T-helper 17 cell (primary cell): ENCODE results near the gene NRG2. TPM values are rescaled to one million over a fixed set of nuclear protein-coding genes. Genes with fewer than 3 reads are reported as not detected.

Source experiments
- ATAC-seq: fragments of 150-1000 bp; cut with Tn5 transposase; 2 replicates; pipeline ENCODE4 v1.10.0; 2021; ENCODE audit warnings: mild to moderate bottlenecking, moderate library complexity
- DNase-seq, 3 donors: peaks; one replicate each; pipeline versions ENCODE4 v3.0.0 to v3.0.0-alpha.2; 2020 to 2021
- H3K9me3 ChIP-seq: one replicate; pipeline ENCODE4 v1.7.0; 2013; ENCODE audit warnings: low read length, mild to moderate bottlenecking; ENCODE audit not compliant: control insufficient read depth, poor library complexity, severe bottlenecking
- H3K27ac Mint-ChIP-seq: one replicate; pipeline ENCODE4 v1.8.0; 2022; ENCODE audit warnings: mild to moderate bottlenecking, moderate library complexity, mixed read lengths
- H3K27me3 Mint-ChIP-seq: one replicate; pipeline ENCODE4 v1.8.0; 2022; ENCODE audit warnings: mixed read lengths
- H3K36me3 Mint-ChIP-seq: one replicate; pipeline ENCODE4 v1.8.0; 2022; ENCODE audit warnings: low read depth, mixed read lengths
- H3K4me1 Mint-ChIP-seq: one replicate; pipeline ENCODE4 v1.8.0; 2022; ENCODE audit warnings: mild to moderate bottlenecking, mixed read lengths
- H3K4me3 Mint-ChIP-seq: one replicate; pipeline ENCODE4 v1.8.0; 2022; ENCODE audit warnings: mild to moderate bottlenecking, moderate library complexity, mixed read lengths
- total RNA-seq, 4 donors: library from RNA in 2 of 4; stranded (reverse) in 2 of 4; gene quantifications; one replicate each; pipeline ENCODE4 v1.2.3 and lab custom pipeline; 2022 to 2026

NRG2 gene
- total RNA-seq, 2 donors from 2014 or later = 0.08 TPM; not detected in 1

DNA sequence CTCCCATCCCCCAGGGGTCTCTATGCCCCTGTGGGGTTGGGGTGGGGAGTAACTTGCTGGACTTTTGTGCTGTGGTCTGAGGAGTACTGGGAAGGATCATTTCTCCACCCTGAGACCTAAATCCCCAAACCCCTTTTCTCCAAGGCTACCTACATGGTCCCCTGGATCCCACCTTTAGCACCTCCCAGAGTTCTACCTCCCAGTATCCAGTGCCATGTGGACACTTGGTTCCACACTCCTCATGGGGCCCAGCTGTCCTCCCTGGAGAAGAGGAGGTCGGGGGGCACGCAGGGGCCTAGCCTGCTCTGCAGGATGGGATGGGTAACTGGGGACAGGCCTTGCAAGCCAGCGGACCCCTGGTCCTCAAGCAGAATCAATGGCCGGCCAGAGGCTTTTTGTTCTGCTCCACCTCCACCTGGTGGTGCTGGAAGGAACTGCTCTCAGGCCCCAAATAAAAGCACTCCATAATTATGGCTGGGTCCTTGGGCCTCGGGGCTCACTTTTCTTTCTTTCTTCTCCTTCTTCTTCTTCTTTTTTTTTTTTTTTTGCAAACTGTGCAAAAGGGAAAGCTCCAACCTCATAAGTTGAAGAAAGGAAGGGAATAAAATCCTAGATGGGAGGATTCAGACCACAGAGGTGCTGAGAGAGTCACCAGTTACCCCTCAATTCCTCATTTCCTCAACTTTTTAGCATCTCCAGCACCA is 179.1 kb downstream of the NRG2 start:
- Mint-ChIP-seq H3K36me3 (peaks cover 3% of the 10 kb centered on the region), H3K4me1 (no peaks in the 10 kb centered on the region), H3K27ac (no peak overlapping the region), H3K27me3 (peaks cover 37% of the 10 kb centered on the region), H3K4me3 (no peak overlapping the region)
- H3K9me3 ChIP-seq = no peaks in the 10 kb centered on the region
- peak; percentile 77 for ATAC-seq
- DNase-seq = peak; percentile 28 to 52 (median 30)

DNA sequence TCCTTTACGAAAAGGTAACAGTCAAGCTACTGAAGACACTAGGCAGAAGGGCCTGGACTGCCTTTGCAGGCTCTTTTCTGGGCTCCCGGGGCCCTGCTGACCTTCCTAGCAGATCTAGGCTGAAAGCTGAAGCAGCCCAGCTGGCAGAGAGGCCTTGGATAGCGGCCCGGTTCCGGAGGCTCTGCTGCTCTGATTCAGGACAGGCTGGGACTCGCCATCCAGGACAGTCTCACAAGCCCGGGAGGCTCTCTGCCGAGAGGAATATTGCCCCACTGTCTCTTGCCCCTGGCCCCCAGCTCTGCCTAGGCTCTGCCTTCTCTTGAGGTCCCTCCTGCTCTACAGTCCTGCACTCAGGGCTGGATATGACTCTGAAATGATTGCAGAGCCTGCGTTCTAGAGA is 179.7 kb downstream of the NRG2 start:
- no peaks in the 10 kb centered on the region for H3K9me3 ChIP-seq
- no peaks in the 10 kb centered on the region for H3K4me1 Mint-ChIP-seq
- H3K36me3 Mint-ChIP-seq = peaks cover 3% of the 10 kb centered on the region
- DNase-seq (no peak), ATAC-seq (no peak)
- H3K27ac Mint-ChIP-seq = no peak overlapping the region
- peaks cover 35% of the 10 kb centered on the region for H3K27me3 Mint-ChIP-seq
- no peak overlapping the region for H3K4me3 Mint-ChIP-seq

DNA sequence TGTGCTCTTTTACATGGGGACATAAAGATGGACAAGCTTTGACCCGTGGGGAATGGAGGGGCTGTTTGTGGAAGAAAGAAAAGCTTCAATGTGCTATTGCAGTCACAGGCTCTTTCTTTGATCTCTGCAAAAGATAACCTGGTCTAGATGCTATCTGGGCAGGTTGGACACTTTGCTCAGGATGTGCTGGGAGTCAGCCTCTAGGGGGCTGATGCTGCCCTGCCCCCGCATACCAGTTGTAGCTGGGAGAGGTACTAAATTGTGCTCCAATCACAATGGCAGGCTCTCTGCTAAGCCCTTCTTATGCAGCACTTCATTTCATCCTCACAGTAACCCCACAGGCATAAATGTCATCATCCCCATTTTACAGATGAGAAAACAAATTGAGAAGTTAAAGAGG is 180.3 kb downstream of the NRG2 start:
- no peaks in the 10 kb centered on the region for H3K4me1 Mint-ChIP-seq
- H3K27ac Mint-ChIP-seq = no peak overlapping the region
- peaks cover 3% of the 10 kb centered on the region for H3K36me3 Mint-ChIP-seq
- peaks cover 30% of the 10 kb centered on the region for H3K27me3 Mint-ChIP-seq
- no peak overlapping the region for H3K4me3 Mint-ChIP-seq
- ATAC-seq = no peak
- DNase-seq = no peak
- H3K9me3 ChIP-seq = no peaks in the 10 kb centered on the region

DNA sequence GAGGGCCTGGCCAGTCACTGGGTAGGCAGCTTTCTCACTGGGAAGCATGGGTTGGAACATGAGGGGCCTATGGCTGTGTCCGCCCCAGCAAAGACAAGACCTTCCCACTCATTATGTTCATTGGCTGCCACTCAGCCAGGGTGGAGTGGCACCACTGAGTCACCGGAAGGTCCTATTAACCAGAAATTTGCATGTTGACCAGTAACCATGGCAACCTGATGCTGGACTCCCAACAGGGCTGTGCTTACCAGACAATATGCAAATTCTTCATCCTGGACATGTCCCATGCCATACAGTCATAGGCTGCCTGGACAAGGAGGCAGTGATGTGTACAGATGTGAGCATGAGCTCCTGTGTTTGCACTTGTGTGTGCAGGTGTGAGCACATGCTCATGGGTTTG is 180.8 kb downstream of the NRG2 start:
- H3K4me1 Mint-ChIP-seq = no peaks in the 10 kb centered on the region
- H3K9me3 ChIP-seq = no peaks in the 10 kb centered on the region
- no peak overlapping the region for H3K27ac Mint-ChIP-seq

DNA sequence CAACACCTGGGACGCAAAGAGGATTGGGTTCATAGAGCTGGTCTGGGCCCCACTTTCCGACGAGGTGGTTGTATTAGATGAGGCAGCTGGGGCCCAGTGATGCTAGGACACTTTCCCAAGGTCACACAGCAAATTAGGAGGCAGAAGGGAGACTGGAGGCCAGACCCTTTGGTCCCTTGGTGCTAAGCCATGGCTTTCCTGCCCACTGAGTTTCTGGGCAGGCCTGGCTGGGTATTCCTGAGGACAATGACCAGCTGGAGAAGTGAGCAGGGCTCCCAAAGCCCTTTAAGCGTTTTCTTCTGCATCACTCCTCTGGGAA is 181.3 kb downstream of the NRG2 start:
- DNase-seq = no peak

More for the DNA sequence above, 180.8 kb downstream of the NRG2 start:
- Mint-ChIP-seq H3K27me3 (peaks cover 28% of the 10 kb centered on the region), H3K4me3 (no peak overlapping the region), H3K36me3 (peaks cover 3% of the 10 kb centered on the region)
- DNase-seq = no peak
- ATAC-seq = no peak

DNA sequence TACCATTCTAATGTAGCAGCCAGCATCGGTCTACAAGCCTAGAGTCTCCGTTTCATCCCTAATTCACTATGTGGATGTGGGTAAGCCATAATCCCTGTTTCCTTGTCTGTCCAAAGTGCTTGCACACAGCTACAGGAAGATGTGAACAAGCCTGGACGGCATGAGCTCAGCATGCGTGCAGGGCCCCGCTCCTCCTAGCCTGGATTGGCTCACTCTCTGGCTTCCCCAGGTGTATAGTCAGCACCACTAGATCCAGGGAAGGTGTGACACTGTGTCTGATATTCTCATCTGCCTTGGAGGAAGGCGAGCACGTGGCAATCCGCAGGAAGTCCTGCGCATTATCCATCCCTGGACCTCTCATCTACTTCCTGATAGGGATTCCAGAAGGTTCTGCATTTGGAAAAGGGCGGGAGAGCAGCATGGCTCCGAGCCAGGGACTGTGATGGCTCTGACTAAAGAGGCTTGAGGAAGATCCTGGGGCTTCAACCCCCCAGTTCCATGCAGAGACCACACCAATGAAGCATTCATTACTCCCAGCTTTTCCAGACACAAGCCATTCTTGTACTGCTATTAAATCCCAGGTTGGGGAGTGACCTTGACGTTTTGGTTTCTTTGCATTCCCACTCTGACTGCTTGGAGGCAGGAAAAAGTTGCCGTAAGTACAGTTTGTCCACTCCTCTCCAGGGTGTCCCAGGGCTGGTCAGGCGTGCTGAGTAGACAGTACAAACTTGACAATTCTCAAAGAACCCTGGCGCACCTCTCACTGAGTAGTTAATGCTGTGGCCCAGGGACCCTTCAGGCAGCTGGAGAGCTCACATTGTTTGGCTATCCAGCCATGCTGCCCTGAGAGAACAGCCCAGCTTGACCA is 181.8 kb downstream of the NRG2 start:
- no peaks in the 10 kb centered on the region for H3K36me3 Mint-ChIP-seq
- no peak for DNase-seq

More for the DNA sequence above, 181.3 kb downstream of the NRG2 start:
- no peak for ATAC-seq
- Mint-ChIP-seq H3K27me3 (peaks cover 23% of the 10 kb centered on the region), H3K36me3 (peaks cover 3% of the 10 kb centered on the region), H3K4me1 (no peaks in the 10 kb centered on the region), H3K4me3 (no peak overlapping the region), H3K27ac (no peak overlapping the region)
- no peaks in the 10 kb centered on the region for H3K9me3 ChIP-seq

DNA sequence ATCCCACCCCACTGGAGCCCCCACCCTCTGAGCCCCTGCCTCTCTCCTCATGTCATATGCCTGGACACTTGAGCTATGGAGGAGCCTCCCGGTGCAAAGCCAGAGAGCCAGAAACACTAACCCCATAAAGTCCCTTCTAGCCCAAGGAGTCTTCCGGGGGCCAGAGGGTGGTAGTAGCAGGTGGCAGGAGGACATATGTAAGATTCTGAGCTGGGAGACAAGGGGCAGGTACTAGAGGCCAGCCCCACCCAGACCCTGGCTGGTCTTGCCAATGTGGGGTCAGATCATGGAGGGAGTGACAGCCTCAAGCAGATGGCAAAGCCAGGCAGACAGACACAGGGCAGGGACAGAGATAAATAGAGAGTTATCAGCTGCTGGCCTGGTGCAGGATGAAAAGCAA is 184.1 kb downstream of the NRG2 start:
- no peak for DNase-seq
- no peak overlapping the region for H3K4me3 Mint-ChIP-seq
- H3K36me3 Mint-ChIP-seq = no peaks in the 10 kb centered on the region
- no peaks in the 10 kb centered on the region for H3K27me3 Mint-ChIP-seq
- no peak for ATAC-seq
- H3K4me1 Mint-ChIP-seq = peaks cover 2% of the 10 kb centered on the region
- no peaks in the 10 kb centered on the region for H3K9me3 ChIP-seq
- no peak overlapping the region for H3K27ac Mint-ChIP-seq

More for the DNA sequence above, 181.8 kb downstream of the NRG2 start:
- ATAC-seq = no peak
- Mint-ChIP-seq H3K4me1 (no peaks in the 10 kb centered on the region), H3K27ac (no peak overlapping the region), H3K4me3 (no peak overlapping the region), H3K27me3 (peaks cover 17% of the 10 kb centered on the region)
- no peaks in the 10 kb centered on the region for H3K9me3 ChIP-seq

DNA sequence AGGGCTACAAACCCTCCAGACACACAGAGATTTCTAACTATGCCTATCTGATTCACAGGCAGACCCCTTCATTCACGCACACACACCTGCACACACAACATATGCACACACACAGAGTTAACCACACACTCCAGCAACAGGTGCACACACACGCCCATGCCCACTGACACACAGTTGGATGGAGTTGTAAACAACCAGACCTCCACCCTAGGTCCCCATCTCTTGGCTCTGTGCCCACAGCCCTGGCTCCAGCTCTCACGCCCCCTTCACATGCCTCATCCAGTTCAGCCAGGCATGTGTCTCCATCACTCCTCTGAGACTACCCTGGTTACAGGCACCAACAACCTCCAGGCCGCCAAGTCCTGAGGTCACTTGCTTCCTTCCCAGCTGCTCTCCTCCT is 186.4 kb downstream of the NRG2 start:
- no peaks in the 10 kb centered on the region for H3K9me3 ChIP-seq

DNA sequence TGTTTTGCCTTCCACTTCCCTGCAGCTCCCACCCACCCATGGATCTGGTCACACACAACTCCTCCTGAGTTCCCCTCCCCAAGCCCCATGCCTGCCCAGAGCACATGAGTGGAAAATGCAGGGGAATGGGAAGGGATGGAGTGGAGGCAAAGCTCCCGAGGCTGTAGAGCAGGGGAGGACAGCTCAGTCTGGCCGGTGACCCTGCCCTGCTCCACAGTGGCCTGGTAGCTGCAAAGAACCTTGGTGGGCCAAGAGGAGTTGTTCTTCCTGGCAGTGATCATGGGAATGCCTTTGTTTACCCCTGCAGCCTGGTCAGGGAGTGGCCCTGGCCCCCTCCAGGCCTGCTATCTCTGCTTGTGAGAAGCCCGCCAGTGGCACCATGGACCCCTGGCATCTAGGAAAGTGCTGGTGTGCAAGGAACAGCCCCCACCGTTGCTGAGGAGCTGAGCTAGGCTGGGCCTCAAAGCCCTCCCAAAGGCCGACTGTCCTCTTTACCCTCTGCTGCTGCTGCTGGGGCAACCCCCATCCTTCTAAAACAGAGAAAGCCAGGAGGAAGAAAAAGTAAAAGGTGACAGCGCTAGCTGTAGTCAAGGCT is 187.1 kb downstream of the NRG2 start:
- no peaks in the 10 kb centered on the region for H3K36me3 Mint-ChIP-seq
- no peak for ATAC-seq
- peaks cover 7% of the 10 kb centered on the region for H3K4me1 Mint-ChIP-seq
- no peak for DNase-seq
- no peaks in the 10 kb centered on the region for H3K27me3 Mint-ChIP-seq
- H3K9me3 ChIP-seq = no peaks in the 10 kb centered on the region
- no peak overlapping the region for H3K4me3 Mint-ChIP-seq
- no peak overlapping the region for H3K27ac Mint-ChIP-seq

More for the DNA sequence above, 186.4 kb downstream of the NRG2 start:
- H3K27ac Mint-ChIP-seq = no peak overlapping the region
- peaks cover 7% of the 10 kb centered on the region for H3K4me1 Mint-ChIP-seq
- DNase-seq (no peak), ATAC-seq (no peak)
- H3K27me3 Mint-ChIP-seq = no peaks in the 10 kb centered on the region
- no peaks in the 10 kb centered on the region for H3K36me3 Mint-ChIP-seq
- H3K4me3 Mint-ChIP-seq = no peak overlapping the region

DNA sequence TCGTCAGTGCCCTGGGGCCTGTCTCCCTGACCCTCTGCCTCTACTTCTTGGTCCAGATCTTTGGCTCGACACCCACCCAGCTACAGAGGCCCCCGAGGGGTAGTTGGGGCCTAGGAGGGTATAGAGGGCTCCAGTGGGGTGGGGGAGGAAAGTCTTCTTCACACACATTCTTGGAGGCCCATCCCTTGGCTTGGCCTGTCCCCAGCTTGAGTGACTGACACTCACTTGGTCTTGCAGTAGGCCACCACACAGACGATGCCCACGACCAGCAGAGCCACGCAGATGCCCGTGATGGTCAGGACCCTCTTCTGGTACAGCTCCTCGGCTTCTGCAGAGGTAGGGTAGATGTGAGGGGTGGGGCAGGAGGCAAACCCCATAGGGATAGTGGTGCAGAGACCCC is 187.6 kb downstream of the NRG2 start:
- no peak for DNase-seq
- Mint-ChIP-seq H3K27ac (peak overlapping the region; percentile 9), H3K4me1 (peaks cover 7% of the 10 kb centered on the region), H3K36me3 (no peaks in the 10 kb centered on the region), H3K4me3 (no peak overlapping the region), H3K27me3 (no peaks in the 10 kb centered on the region)
- ATAC-seq = no peak
- H3K9me3 ChIP-seq = no peaks in the 10 kb centered on the region

DNA sequence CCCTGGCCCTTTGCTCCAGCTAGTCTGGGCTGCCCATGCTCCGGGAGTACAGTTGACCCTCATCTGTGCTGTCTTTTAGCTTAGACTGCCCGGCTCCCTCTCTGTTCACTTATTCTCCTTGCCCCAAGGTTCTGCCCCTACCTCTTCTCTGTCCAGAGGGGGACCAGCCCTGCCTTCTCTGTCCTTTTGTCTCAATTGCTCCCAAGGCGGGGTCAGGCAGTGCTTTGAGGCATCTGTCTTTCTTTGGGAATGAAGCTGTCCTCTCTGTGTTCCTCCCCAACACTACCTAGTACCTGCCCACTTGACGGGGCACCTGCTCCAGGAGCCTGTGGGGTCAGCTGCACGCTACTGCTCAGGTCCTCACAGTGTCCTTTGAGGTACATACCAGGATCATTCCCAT is 188.1 kb downstream of the NRG2 start:
- ATAC-seq (no peak), DNase-seq (no peak)
- no peaks in the 10 kb centered on the region for H3K9me3 ChIP-seq
- H3K27me3 Mint-ChIP-seq = no peaks in the 10 kb centered on the region
- H3K4me3 Mint-ChIP-seq = no peak overlapping the region
- peaks cover 8% of the 10 kb centered on the region for H3K4me1 Mint-ChIP-seq
- no peaks in the 10 kb centered on the region for H3K36me3 Mint-ChIP-seq
- no peak overlapping the region for H3K27ac Mint-ChIP-seq

DNA sequence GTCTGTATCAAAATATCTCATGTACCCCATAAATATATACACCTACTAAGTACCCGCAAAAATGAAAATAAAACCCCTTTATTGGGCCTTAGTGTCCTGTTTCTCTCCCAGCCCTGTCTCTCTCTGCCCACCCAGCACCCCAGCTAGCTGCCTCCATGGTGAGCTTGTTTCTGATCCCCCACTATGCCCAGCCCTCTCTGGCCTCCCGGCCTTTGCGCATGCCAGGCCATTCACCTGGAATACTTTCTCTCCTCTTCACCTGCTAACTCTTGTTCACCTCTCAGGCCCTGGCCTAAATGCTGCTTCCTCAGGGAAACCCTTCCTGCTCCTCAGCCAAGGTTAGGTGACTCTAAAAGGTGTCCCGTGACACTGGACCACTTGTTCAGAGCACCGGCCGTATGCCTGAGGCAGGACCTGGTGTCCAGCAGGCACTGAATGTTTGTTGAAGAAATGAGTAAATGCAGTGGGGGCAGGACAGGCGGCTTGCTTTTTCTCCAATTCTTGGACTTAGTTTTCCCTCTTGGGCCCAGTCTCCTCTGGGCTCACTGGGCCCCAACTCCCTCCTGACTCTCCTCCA is 189.0 kb downstream of the NRG2 start:
- peaks cover 13% of the 10 kb centered on the region for H3K4me1 Mint-ChIP-seq
- no peak for ATAC-seq
- no peaks in the 10 kb centered on the region for H3K9me3 ChIP-seq
- no peaks in the 10 kb centered on the region for H3K27me3 Mint-ChIP-seq
- peaks cover 2% of the 10 kb centered on the region for H3K36me3 Mint-ChIP-seq
- DNase-seq = no peak
- no peak overlapping the region for H3K27ac Mint-ChIP-seq
- H3K4me3 Mint-ChIP-seq = no peak overlapping the region

DNA sequence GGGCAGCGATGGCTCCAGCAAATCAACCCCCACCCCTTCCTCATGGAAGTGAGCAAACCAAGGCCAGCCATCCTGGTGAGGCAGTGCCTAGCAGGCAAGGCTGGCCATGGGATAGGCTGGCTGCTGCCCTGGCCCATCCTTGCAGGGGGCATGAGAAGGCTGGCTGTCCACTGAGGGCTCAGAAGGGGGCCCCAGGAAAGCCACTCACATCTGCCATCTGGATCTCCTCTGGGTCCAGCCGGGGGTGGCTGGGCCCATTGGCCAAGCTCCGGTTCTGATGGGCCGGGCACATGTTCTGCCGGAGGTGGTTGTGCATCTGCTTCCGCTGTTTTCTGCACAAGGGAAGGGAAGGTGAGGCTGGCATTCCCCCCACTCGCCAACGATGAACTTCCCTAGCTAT is 190.4 kb downstream of the NRG2 start:
- H3K4me3 Mint-ChIP-seq = no peak overlapping the region
- H3K4me1 Mint-ChIP-seq = peaks cover 17% of the 10 kb centered on the region
- ATAC-seq = no peak
- DNase-seq = no peak
- peaks cover 2% of the 10 kb centered on the region for H3K36me3 Mint-ChIP-seq
- H3K27me3 Mint-ChIP-seq = no peaks in the 10 kb centered on the region
- H3K9me3 ChIP-seq = no peaks in the 10 kb centered on the region
- H3K27ac Mint-ChIP-seq = no peak overlapping the region
